ENCODE results near the gene UBE2U.

The UBE2U gene

GRCh38 chr1:64296459-64296858 lies 93.0 kb downstream of the UBE2U start:
- DNase-seq, result no peak

GRCh38 chr1:64302194-64302593 lies 98.8 kb downstream of the UBE2U start:
- no peak for DNase-seq

GRCh38 chr1:64302971-64303370 lies 99.5 kb downstream of the UBE2U start:
- DNase-seq, result no peak

GRCh38 chr1:64304823-64305222 lies 101.4 kb downstream of the UBE2U start:
- no peak for DNase-seq

- no peak for DNase-seq
These were observed 105.4 kb downstream of the UBE2U start for GRCh38 chr1:64308866-64309265.

- DNase-seq, result no peak
These were observed 106.0 kb downstream of the UBE2U start for GRCh38 chr1:64309431-64309831.

- DNase-seq, result no peak
These were observed 107.3 kb downstream of the UBE2U start for GRCh38 chr1:64310760-64311159.

- DNase-seq, result no peak
These were observed 109.0 kb downstream of the UBE2U start for GRCh38 chr1:64312431-64312830.

GRCh38 chr1:64315402-64315801 lies 112.0 kb downstream of the UBE2U start:
- no peak for DNase-seq
